HG03439 (cell line): Measurements from ENCODE around the gene TASP1.

ENCODE experiments used
- ATAC-seq: cut with Tn5 transposase; IDR thresholded peaks from one replicate; pipeline ENCODE4 v1.9.1; 2021; ENCODE audit warnings: mild to moderate bottlenecking, moderate library complexity; ENCODE audit not compliant: unreplicated experiment

Gene TASP1

GRCh38 chr20:13574071-13574470 is 64.7 kb downstream of the TASP1 start:
- no peak for ATAC-seq

GRCh38 chr20:13571662-13572061 is 67.1 kb downstream of the TASP1 start:
- no peak for ATAC-seq

- ATAC-seq: no peak
These were observed 71.1 kb downstream of the TASP1 start for GRCh38 chr20:13567663-13568062.

GRCh38 chr20:13563854-13564253 is 74.9 kb downstream of the TASP1 start:
- no peak for ATAC-seq

- ATAC-seq: no peak
These were observed 84.0 kb downstream of the TASP1 start for GRCh38 chr20:13554706-13555105.

GRCh38 chr20:13554076-13554475 is 84.7 kb downstream of the TASP1 start:
- ATAC-seq: no peak

GRCh38 chr20:13552061-13552460 is 86.7 kb downstream of the TASP1 start:
- no peak for ATAC-seq

GRCh38 chr20:13549451-13549850 is 89.3 kb downstream of the TASP1 start:
- ATAC-seq: no peak

- ATAC-seq: no peak
These were observed 92.1 kb downstream of the TASP1 start for GRCh38 chr20:13546497-13547131.

- ATAC-seq: no peak
These were observed 92.9 kb downstream of the TASP1 start for GRCh38 chr20:13545790-13546189.

GRCh38 chr20:13543783-13544182 is 94.9 kb downstream of the TASP1 start:
- no peak for ATAC-seq

GRCh38 chr20:13535627-13536026 is 103.1 kb downstream of the TASP1 start:
- ATAC-seq: no peak

- ATAC-seq: no peak
These were observed 104.8 kb downstream of the TASP1 start for GRCh38 chr20:13533946-13534345.

- ATAC-seq: no peak
These were observed 108.6 kb downstream of the TASP1 start for GRCh38 chr20:13530146-13530545.

- no peak for ATAC-seq
These were observed 112.2 kb downstream of the TASP1 start for GRCh38 chr20:13526551-13526950.

- ATAC-seq: no peak
These were observed 113.3 kb downstream of the TASP1 start for GRCh38 chr20:13525225-13525940.

- no peak for ATAC-seq
These were observed 114.4 kb downstream of the TASP1 start for GRCh38 chr20:13524339-13524738.

GRCh38 chr20:13517831-13518230 is 120.9 kb downstream of the TASP1 start:
- ATAC-seq: no peak

GRCh38 chr20:13515796-13516558 is 122.8 kb downstream of the TASP1 start:
- no peak for ATAC-seq

- no peak for ATAC-seq
These were observed 123.4 kb downstream of the TASP1 start for GRCh38 chr20:13515291-13515690.

GRCh38 chr20:13510837-13511488 is 127.8 kb downstream of the TASP1 start:
- ATAC-seq: no peak
